HCT116 (cell line): Measurements from ENCODE around the gene RPL3. TPM values are rescaled to one million over a fixed set of nuclear protein-coding genes. Genes with fewer than 3 reads are reported as not detected.

Experiments used
- ATAC-seq: fragments of 200-7000 bp; cut with Tn5 transposase; 2 replicates; pipeline ENCODE4 v1.9.1; 2020; ENCODE audit warnings: mild to moderate bottlenecking, moderate library complexity
- BruUV-seq: library from RNA; stranded (reverse); fragments of 400-500 nt; replicated peaks from 2 replicates; lab custom pipeline; 2021; lab: Mats Ljungman, UMichigan
- CTCF ChIA-PET: fragments of 300-600 bp; sonication (Branson Sonifier 250); formaldehyde crosslinking; loops from one replicate; lab custom pipeline; 2021; ENCODE audit warnings: antibody characterized with exemption; lab: Charles Lee
- POLR2A ChIA-PET: fragments of 300-600, 350-600 bp; sonication (Branson Sonifier 250); formaldehyde crosslinking; loops from one replicate; lab custom pipeline; 2021; ENCODE audit warnings: antibody characterized with exemption; lab: Charles Lee
- RAD21 ChIA-PET, 2 experiments: fragments of 300-600 bp; sonication (Branson Sonifier 250); formaldehyde crosslinking; loops; one replicate each; lab custom pipeline; 2023; ENCODE audit warnings: low total read pairs in 2 of 2; ENCODE audit not compliant: uncharacterized antibody in 2 of 2, unreplicated experiment in 2 of 2, low non-redundant PET in 1 of 2; lab: Charles Lee
- DNase-seq: peaks from one replicate; pipeline ENCODE4 v3.0.0-alpha.2; 2010; ENCODE audit warnings: low read depth, low spot score
- H2AFZ ChIP-seq: fragments of 200-600 bp; shearing (Covaris generic), sonication (generic); 2 replicates; pipeline ENCODE4 v1.6.1; 2017; ENCODE audit warnings: low read depth, mixed run types, mixed read lengths, antibody characterized with exemption, low read length; ENCODE audit not compliant: poor library complexity, severe bottlenecking
- H3K27ac ChIP-seq: 2 replicates; pipeline ENCODE4 v1.5.1; 2012; ENCODE audit warnings: low read depth, low read length
- H3K27me3 ChIP-seq: fragments of 200-600 bp; sonication (generic); 2 replicates; pipeline ENCODE4 v1.6.1; 2016; ENCODE audit warnings: mixed run types, low read length, mixed read lengths; ENCODE audit not compliant: insufficient read depth
- H3K36me3 ChIP-seq, 2 experiments: fragments of 200-500 bp in 1 of 2; fragments of 200-600 bp in 1 of 2; sonication (Bioruptor generic) in 1 of 2; sonication (generic) in 1 of 2; 2 replicates each; pipeline versions ENCODE4 v1.5.1 to v1.6.1; 2014 to 2016; ENCODE audit warnings: low read length in 2 of 2, inconsistent platforms in 1 of 2, mixed read lengths in 1 of 2, mixed run types in 1 of 2; ENCODE audit not compliant: insufficient read depth in 2 of 2, control insufficient read depth in 1 of 2
- H3K4me1 ChIP-seq, 2 experiments: fragments of 200-600 bp in 1 of 2; sonication (generic) in 1 of 2; 2 replicates each; pipeline versions ENCODE4 v1.5.1 to v1.6.1; 2012 to 2017; ENCODE audit warnings: low read length in 2 of 2, inconsistent platforms in 1 of 2, mild to moderate bottlenecking in 1 of 2, mixed read lengths in 1 of 2, mixed run types in 1 of 2, moderate library complexity in 1 of 2; ENCODE audit not compliant: insufficient read depth in 2 of 2, control insufficient read depth in 1 of 2
- H3K4me2 ChIP-seq: fragments of 200-600 bp; sonication (generic); 2 replicates; pipeline ENCODE4 v1.6.1; 2017; ENCODE audit warnings: mixed run types, low read length, mixed read lengths
- H3K4me3 ChIP-seq, 2 experiments: fragments of 200-600 bp in 1 of 2; sonication (generic) in 1 of 2; replicated peaks in 1 of 2; 2 replicates each; pipeline ENCODE4 v1.5.1; 2011 to 2016; ENCODE audit warnings: low read length in 2 of 2, control low read depth in 1 of 2, low read depth in 1 of 2, mild to moderate bottlenecking in 1 of 2, mixed read lengths in 1 of 2, mixed run types in 1 of 2
- H3K79me2 ChIP-seq: fragments of 200-600 bp; sonication (generic); 2 replicates; pipeline ENCODE4 v1.6.1; 2017; ENCODE audit warnings: mild to moderate bottlenecking, mixed run types, low read length, moderate library complexity, mixed read lengths; ENCODE audit not compliant: insufficient read depth
- H3K9ac ChIP-seq: fragments of 200-600 bp; sonication (generic); 2 replicates; pipeline ENCODE4 v1.6.1; 2016; ENCODE audit warnings: low read length, mixed read lengths
- H3K9me2 ChIP-seq: fragments of 200-600 bp; sonication (generic), shearing (Covaris generic); 2 replicates; pipeline ENCODE4 v1.6.1; 2017; ENCODE audit warnings: mixed run types, mild to moderate bottlenecking, moderate library complexity; ENCODE audit not compliant: insufficient read depth
- H3K9me3 ChIP-seq, 2 experiments: fragments of 200-500 bp in 1 of 2; fragments of 200-600 bp in 1 of 2; sonication (Bioruptor generic) in 1 of 2; sonication (generic) in 1 of 2; 2 replicates each; pipeline ENCODE4 v1.6.1; 2014 to 2017; ENCODE audit warnings: low read length in 2 of 2, mixed read lengths in 2 of 2, inconsistent platforms in 1 of 2, low read depth in 1 of 2, mild to moderate bottlenecking in 1 of 2, mixed run types in 1 of 2, moderate library complexity in 1 of 2; ENCODE audit not compliant: control insufficient read depth in 1 of 2, insufficient read depth in 1 of 2
- H4K20me1 ChIP-seq: fragments of 200-600 bp; sonication (generic), shearing (Covaris generic); 2 replicates; pipeline ENCODE4 v1.6.1; 2017; ENCODE audit warnings: mixed run types, mild to moderate bottlenecking, moderate library complexity; ENCODE audit not compliant: insufficient read depth
- FOSL1 ChIP-seq: IDR thresholded peaks from 2 replicates; pipeline ENCODE4 v1.6.1; 2012; ENCODE audit warnings: low read depth
- REST ChIP-seq: IDR thresholded peaks from 2 replicates; pipeline ENCODE4 v1.6.1; 2012; ENCODE audit warnings: low read depth
- SIN3A ChIP-seq: IDR thresholded peaks from 2 replicates; pipeline ENCODE4 v1.6.1; 2012; ENCODE audit warnings: low read depth
- intact Hi-C: fragments of 100-400 bp; cut with micrococcal nuclease; formaldehyde crosslinking; loops from 2 replicates; pipeline ENCODE4 v1.10.0; 2022
- total RNA-seq: library from RNA; stranded (reverse); gene quantifications from one replicate; pipeline ENCODE4 v1.2.1, GENCODE V29; 2021; ENCODE audit not compliant: unreplicated experiment

The RPL3 gene
- total RNA-seq, 1 experiment from 2014 or later = 2,966 TPM

- BruUV-seq = no TSS peak
- no peak for DNase-seq
- Histone ChIP-seq H3K4me1 (no peaks in the 10 kb centered on the region), H3K79me2 (no peaks in the 10 kb centered on the region), H3K4me3 (no peak overlapping the region), H3K27ac (no peak overlapping the region), H3K36me3 (no peaks in the 10 kb centered on the region), H4K20me1 (no peaks in the 10 kb centered on the region), H3K27me3 (no peaks in the 10 kb centered on the region), H2AFZ (no peak overlapping the region), H3K9me2 (no peaks in the 10 kb centered on the region), H3K9me3 (0 out of 4 replicates have a peak, but pooled peaks cover 0 to 5% of the 10 kb centered on the region in 2 experiments), H3K9ac (no peak overlapping the region), H3K4me2 (no peak overlapping the region)
- CTCF ChIA-PET = no interaction called here
- POLR2A ChIA-PET = no interaction called here
- intact Hi-C loops = no loop called here
- TF ChIP-seq FOSL1 (no peak), SIN3A (no peak), REST (no peak)
- peak; percentile 25; the same call in 1 of the 2 replicates for ATAC-seq
- RAD21 ChIA-PET = no interaction called here
Observed at GRCh38 chr22:39275814-39276439, 43.5 kb downstream of the RPL3 start.
